ENCODE data around the gene MYBPC3.

MYBPC3 gene

GRCh38 chr11:47352556-47352955 lies at the start of gene MYBPC3:
Gene MYBPC3 (minus strand): TSS chr11:47352702. CDS start chr11:47352647, 55 bp downstream.
- DNase-seq (ENCODE audit: low spot score): no peak

GRCh38 chr11:47400768-47401279 lies 48.3 kb upstream of the MYBPC3 start:
- DNase-seq (ENCODE audit: low spot score): no peak

GRCh38 chr11:47399860-47400767 lies 47.6 kb upstream of the MYBPC3 start:
- DNase-seq (ENCODE audit: low spot score): no peak

GRCh38 chr11:47398551-47398950 lies 46.0 kb upstream of the MYBPC3 start:
- DNase-seq (ENCODE audit: low spot score): no peak

- DNase-seq (ENCODE audit: low spot score): no peak
These were observed 45.5 kb upstream of the MYBPC3 start for GRCh38 chr11:47398011-47398410.

GRCh38 chr11:47396049-47396320 lies 43.5 kb upstream of the MYBPC3 start:
- DNase-seq (ENCODE audit: low spot score): no peak

GRCh38 chr11:47395223-47396048 lies 42.9 kb upstream of the MYBPC3 start:
- DNase-seq (ENCODE audit: low spot score): peak; percentile 21

GRCh38 chr11:47394322-47395222 lies 42.1 kb upstream of the MYBPC3 start:
- DNase-seq (ENCODE audit: low spot score): peak; percentile 54

GRCh38 chr11:47394050-47394321 lies 41.5 kb upstream of the MYBPC3 start:
- DNase-seq (ENCODE audit: low spot score): peak; percentile 3

- DNase-seq (ENCODE audit: low spot score): no peak
These were observed 40.9 kb upstream of the MYBPC3 start for GRCh38 chr11:47393163-47394049.

GRCh38 chr11:47392546-47393162 lies 40.2 kb upstream of the MYBPC3 start:
- DNase-seq (ENCODE audit: low spot score): no peak

GRCh38 chr11:47391711-47392432 lies 39.4 kb upstream of the MYBPC3 start:
- DNase-seq (ENCODE audit: low spot score): no peak

- no peak for DNase-seq (ENCODE audit: low spot score)
These were observed 38.6 kb upstream of the MYBPC3 start for GRCh38 chr11:47391077-47391583.

- no peak for DNase-seq (ENCODE audit: low spot score)
These were observed 37.9 kb upstream of the MYBPC3 start for GRCh38 chr11:47390422-47390760.

GRCh38 chr11:47389577-47390421 lies 37.3 kb upstream of the MYBPC3 start:
- no peak for DNase-seq (ENCODE audit: low spot score)

- no peak for DNase-seq (ENCODE audit: low spot score)
These were observed 36.4 kb upstream of the MYBPC3 start for GRCh38 chr11:47388697-47389576.

- DNase-seq (ENCODE audit: low spot score): no peak
These were observed 35.6 kb upstream of the MYBPC3 start for GRCh38 chr11:47387944-47388696.

All from Ammon's horn (tissue), 1 donor.